ENCODE measurements around the gene HSD11B1L.

The HSD11B1L gene

DNA sequence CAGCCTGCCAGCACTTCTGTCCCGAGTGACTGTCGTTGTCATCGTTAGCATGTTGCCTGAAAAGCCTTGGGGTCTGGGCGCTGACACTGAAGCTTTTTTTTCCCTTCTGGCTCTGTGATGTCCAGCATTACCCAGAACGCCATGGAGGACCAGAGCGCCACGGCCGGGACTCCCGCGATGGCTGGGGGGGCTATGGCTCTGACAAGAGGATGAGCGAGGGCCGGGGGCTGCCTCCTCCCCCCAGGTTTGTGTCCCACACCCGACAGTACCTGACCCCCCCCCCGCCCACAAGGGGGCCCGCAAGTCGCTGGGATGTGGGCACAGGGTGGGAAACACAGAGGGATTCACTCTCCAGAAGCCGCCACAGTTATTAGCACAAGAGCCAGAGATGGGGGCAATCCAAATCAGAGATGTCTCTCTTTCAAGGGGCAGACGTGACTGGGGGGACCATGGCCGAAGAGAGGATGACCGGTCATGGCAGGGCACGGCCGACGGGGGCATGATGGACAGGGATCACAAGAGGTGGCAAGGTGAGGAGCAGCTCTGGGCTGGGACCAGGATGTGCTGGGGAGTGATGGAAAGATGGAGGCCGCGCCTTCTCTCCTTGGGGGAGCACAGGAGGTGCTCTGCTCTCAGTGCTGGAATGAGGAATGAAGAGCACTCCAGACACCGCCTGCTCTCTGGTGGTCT lies 13.8 kb upstream of the HSD11B1L start:
- H3K27ac ChIP-seq (ENCODE audit: extremely low read depth, low read depth, low read length): no peak overlapping the region
- ChIA-PET CTCF (interaction anchor here (0.6 kb wide), 1 partner anchor 94 kb away, joined by 5 read pairs; no protein-coding TSS in a partner anchor), POLR2A (interaction anchor here (1.0 kb wide), 2 partner anchors 23 to 44 kb away, joined by 5 to 7 read pairs; partner anchors contain the start of genes RPL36, SAFB and SAFB2)
- no peaks in the 10 kb centered on the region for H3K9me3 ChIP-seq (ENCODE audit: control insufficient read depth, insufficient read depth, low read depth, low read length)
- H3K36me3 ChIP-seq (ENCODE audit: control insufficient read depth in 2 of 2, insufficient read depth in 1 of 2, low read length in 2 of 2): peaks cover 39 to 84% of the 10 kb centered on the region in 2 experiments
- TF ChIP-seq ZNF354C (tag by site-specific recombination; IDR thresholded peaks at IDR 0.05; ENCODE audit: borderline replicate concordance, low read depth): no peak
- no peak for TF ChIP-seq YY1 (tag by site-specific recombination; IDR thresholded peaks at IDR 0.05)
- TF ChIP-seq ZNF10 (tag by site-specific recombination; IDR thresholded peaks at IDR 0.05): no peak
- no peak for TF ChIP-seq ZNF112 (tag by site-specific recombination; IDR thresholded peaks at IDR 0.05)
- TF ChIP-seq REST (tag by site-specific recombination; IDR thresholded peaks at IDR 0.05): no peak
- TF ChIP-seq ZBTB1 (tag by site-specific recombination; IDR thresholded peaks at IDR 0.05): no peak
- TF ChIP-seq ZNF558 (tag by site-specific recombination; IDR thresholded peaks at IDR 0.05): no peak
- no peak for TF ChIP-seq ZNF280C (tag by site-specific recombination; IDR thresholded peaks at IDR 0.05)
- TF ChIP-seq ZBTB48 (tag by site-specific recombination; IDR thresholded peaks at IDR 0.05): no peak
- H3K4me1 ChIP-seq (ENCODE audit: control insufficient read depth, insufficient read depth, low read length): no peaks in the 10 kb centered on the region
- no peak overlapping the region for H3K4me3 ChIP-seq (ENCODE audit: low read depth, low read length)

DNA sequence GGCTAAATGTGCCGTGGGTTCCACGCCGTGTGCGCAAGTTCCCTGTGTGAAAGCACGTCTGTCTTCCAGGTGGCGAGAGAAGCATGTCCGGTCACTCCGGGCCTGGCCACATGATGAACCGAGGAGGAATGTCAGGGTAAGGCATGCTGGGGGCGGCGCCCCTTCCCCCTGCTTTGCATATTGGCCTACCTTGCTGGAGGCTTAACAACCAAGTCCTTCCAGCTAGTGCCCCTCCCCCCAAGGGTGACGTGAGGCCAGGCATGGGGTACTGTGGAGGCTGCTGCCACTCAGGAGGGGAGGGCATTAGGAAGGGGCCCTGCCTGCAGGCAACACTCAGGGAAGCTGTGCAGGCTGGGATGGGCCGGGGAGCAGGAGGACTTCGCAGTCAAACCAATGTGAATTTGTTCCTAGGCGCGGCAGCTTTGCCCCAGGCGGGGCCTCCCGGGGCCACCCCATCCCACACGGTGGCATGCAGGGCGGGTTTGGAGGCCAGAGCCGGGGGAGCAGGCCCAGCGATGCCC lies 13.0 kb upstream of the HSD11B1L start:
- TF ChIP-seq EGR2 (tag by site-specific recombination; IDR thresholded peaks at IDR 0.05; ENCODE audit: low read depth) (no peak), OVOL3 (tag by site-specific recombination; IDR thresholded peaks at IDR 0.05) (no peak), HIC1 (tag by site-specific recombination; IDR thresholded peaks at IDR 0.05) (0 out of 2 replicates have a peak, but pooled peaks have one; percentile 20), ZNF48 (tag by site-specific recombination; IDR thresholded peaks at IDR 0.05) (no peak), ZNF202 (tag by site-specific recombination; IDR thresholded peaks at IDR 0.05; ENCODE audit: borderline replicate concordance) (no peak), ZSCAN16 (tag by site-specific recombination; IDR thresholded peaks at IDR 0.05) (no peak), IKZF3 (tag by site-specific recombination; IDR thresholded peaks at IDR 0.05) (no peak), ZNF404 (tag by site-specific recombination; IDR thresholded peaks at IDR 0.05) (no peak), ZNF19 (tag by site-specific recombination; IDR thresholded peaks at IDR 0.05; ENCODE audit: low read depth) (no peak), ZFP3 (tag by site-specific recombination; IDR thresholded peaks at IDR 0.05; ENCODE audit: low read depth) (no peak), ZIC2 (tag by site-specific recombination; IDR thresholded peaks at IDR 0.05) (peak; percentile 66), ZFHX2 (tag by site-specific recombination; conservative IDR thresholded peaks at IDR 0.05) (no peak), ZNF354C (tag by site-specific recombination; IDR thresholded peaks at IDR 0.05; ENCODE audit: borderline replicate concordance, low read depth) (no peak), KLF7 (tag by site-specific recombination; IDR thresholded peaks at IDR 0.05; ENCODE audit: borderline replicate concordance) (no peak), HOXA7 (CRISPR knock-in tag; IDR thresholded peaks at IDR 0.05; ENCODE audit: borderline replicate concordance) (no peak)
- TF ChIP-seq, protein P1, sequence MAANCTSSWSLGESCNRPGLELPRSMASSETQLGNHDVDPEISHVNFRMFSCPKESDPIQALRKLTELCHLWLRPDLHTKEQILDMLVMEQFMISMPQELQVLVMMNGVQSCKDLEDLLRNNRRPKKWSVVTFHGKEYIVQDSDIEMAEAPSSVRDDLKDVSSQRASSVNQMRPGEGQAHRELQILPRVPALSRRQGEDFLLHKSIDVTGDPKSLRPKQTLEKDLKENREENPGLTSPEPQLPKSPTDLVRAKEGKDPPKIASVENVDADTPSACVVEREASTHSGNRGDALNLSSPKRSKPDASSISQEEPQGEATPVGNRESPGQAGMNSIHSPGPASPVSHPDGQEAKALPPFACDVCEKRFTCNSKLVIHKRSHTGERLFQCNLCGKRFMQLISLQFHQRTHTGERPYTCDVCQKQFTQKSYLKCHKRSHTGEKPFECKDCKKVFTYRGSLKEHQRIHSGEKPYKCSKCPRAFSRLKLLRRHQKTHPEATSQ (tag by site-specific recombination; IDR thresholded peaks at IDR 0.05): no peak
- H3K4me1 ChIP-seq (ENCODE audit: control insufficient read depth, insufficient read depth, low read length): no peaks in the 10 kb centered on the region
- ChIA-PET CTCF (interaction anchor here (0.6 kb wide), 1 partner anchor 53 kb away, joined by 3 read pairs; no protein-coding TSS in a partner anchor), POLR2A (interaction anchor here (1.0 kb wide), 1 partner anchor 45 kb away, joined by 7 read pairs; the partner anchor contains the start of genes SAFB and SAFB2)
- H3K4me3 ChIP-seq (ENCODE audit: low read depth, low read length): no peak overlapping the region
- H3K36me3 ChIP-seq (ENCODE audit: control insufficient read depth in 2 of 2, insufficient read depth in 1 of 2, low read length in 2 of 2): peaks cover 31 to 78% of the 10 kb centered on the region in 2 experiments
- H3K9me3 ChIP-seq (ENCODE audit: control insufficient read depth, insufficient read depth, low read depth, low read length): no peaks in the 10 kb centered on the region
- 0 out of 2 replicates have a peak overlapping the region, but pooled peaks have one; percentile 36 for H3K27ac ChIP-seq (ENCODE audit: extremely low read depth, low read depth, low read length)
